Measurements from ENCODE around the gene MAP6D1.
A peak's percentile ranks its signal among the peaks of the same experiment; 100 is the strongest.

MAP6D1 gene

DNA sequence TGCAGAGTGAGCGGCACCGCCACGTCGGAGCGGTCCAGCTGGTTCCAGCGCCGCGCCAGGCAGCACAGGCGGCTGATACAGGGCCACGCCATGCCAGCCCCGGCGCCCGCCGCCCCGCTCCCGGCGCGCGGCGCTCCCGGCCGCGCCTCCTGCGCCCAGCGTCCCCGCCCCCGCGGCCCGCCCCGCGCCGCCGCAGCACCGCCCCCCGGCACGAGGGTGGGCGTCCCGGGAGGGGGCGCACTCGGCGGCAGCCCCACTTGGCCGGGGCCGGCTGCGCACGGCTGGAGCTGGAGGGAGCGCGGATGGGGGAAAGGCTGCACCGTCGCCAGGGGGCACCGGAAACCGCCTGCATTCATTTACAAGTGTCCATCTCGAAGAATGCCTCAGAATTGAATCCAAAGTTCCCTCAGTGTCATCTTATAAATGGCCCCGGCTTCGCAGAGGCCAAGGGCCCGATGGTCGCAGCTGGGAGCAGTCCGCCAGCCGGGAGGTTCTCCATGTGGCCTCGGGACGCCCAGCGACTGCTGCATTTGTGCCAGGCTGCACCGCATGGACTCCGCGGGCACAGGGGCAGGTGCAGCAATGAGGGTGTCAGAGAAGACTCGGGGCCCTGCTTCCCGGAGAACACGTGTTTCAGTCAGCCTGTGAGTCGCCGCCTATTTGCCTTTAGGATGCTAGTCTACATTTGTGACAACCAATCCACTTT, at the start of gene MAP6D1:
TSS of gene MAP6D1 (minus strand) at position 122 of the 706 bp plus-strand sequence. CDS start at position 92, 30 bp downstream.
- in situ Hi-C loops (cut with MboI; ENCODE audit: low pct_unique_long_range_greater_than_20kb, low sequenced_read_pairs, unreplicated experiment) = no loop called here
- TF ChIP-seq, protein P1, sequence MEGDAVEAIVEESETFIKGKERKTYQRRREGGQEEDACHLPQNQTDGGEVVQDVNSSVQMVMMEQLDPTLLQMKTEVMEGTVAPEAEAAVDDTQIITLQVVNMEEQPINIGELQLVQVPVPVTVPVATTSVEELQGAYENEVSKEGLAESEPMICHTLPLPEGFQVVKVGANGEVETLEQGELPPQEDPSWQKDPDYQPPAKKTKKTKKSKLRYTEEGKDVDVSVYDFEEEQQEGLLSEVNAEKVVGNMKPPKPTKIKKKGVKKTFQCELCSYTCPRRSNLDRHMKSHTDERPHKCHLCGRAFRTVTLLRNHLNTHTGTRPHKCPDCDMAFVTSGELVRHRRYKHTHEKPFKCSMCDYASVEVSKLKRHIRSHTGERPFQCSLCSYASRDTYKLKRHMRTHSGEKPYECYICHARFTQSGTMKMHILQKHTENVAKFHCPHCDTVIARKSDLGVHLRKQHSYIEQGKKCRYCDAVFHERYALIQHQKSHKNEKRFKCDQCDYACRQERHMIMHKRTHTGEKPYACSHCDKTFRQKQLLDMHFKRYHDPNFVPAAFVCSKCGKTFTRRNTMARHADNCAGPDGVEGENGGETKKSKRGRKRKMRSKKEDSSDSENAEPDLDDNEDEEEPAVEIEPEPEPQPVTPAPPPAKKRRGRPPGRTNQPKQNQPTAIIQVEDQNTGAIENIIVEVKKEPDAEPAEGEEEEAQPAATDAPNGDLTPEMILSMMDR (IDR thresholded peaks at IDR 0.05; ENCODE audit: extremely low read depth, insufficient read depth, missing control alignments) = peak; percentile 46
- peak; percentile 87 for DNase-seq (ENCODE audit: low spot score)

- no peak for DNase-seq (ENCODE audit: low spot score)
- TF ChIP-seq, protein P1 (IDR thresholded peaks at IDR 0.05; ENCODE audit: extremely low read depth, insufficient read depth, missing control alignments) = no peak
- in situ Hi-C loops (cut with MboI; ENCODE audit: low pct_unique_long_range_greater_than_20kb, low sequenced_read_pairs, unreplicated experiment) = no loop called here
Measured at GRCh38 chr3:183873914-183874313, 48.5 kb upstream of the MAP6D1 start.

GRCh38 chr3:183871541-183871940, 46.2 kb upstream of the MAP6D1 start:
- in situ Hi-C loops (cut with MboI; ENCODE audit: low pct_unique_long_range_greater_than_20kb, low sequenced_read_pairs, unreplicated experiment) = no loop called here
- TF ChIP-seq, protein P1 (IDR thresholded peaks at IDR 0.05; ENCODE audit: extremely low read depth, insufficient read depth, missing control alignments) = no peak
- DNase-seq (ENCODE audit: low spot score) = no peak

- TF ChIP-seq, protein P1 (IDR thresholded peaks at IDR 0.05; ENCODE audit: extremely low read depth, insufficient read depth, missing control alignments) = no peak
- in situ Hi-C loops (cut with MboI; ENCODE audit: low pct_unique_long_range_greater_than_20kb, low sequenced_read_pairs, unreplicated experiment) = no loop called here
- DNase-seq (ENCODE audit: low spot score) = no peak
Measured at GRCh38 chr3:183870563-183870962, 45.2 kb upstream of the MAP6D1 start.

DNA sequence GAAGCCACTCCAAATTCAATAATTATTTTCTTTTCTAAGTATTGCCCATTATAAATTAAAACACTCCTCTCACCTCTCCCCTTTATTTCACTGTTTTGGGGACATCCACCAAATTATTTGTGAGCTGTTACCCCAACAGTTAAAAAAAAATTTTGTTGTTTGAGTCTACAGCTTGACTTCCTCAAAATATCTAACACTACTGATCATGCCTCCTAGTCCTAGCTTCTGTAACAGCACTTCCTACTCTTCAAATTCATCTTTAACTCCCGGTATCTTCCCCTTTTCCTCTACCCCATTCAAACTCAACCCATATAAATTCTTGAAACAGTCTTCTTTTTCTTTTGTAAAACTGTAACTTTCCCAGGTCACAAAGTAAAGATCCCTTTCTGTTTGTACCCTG, 43.4 kb upstream of the MAP6D1 start:
- DNase-seq (ENCODE audit: low spot score) = no peak
- in situ Hi-C loops (cut with MboI; ENCODE audit: low pct_unique_long_range_greater_than_20kb, low sequenced_read_pairs, unreplicated experiment) = no loop called here
- TF ChIP-seq, protein P1 (IDR thresholded peaks at IDR 0.05; ENCODE audit: extremely low read depth, insufficient read depth, missing control alignments) = no peak

- in situ Hi-C loops (cut with MboI; ENCODE audit: low pct_unique_long_range_greater_than_20kb, low sequenced_read_pairs, unreplicated experiment) = no loop called here
- no peak for DNase-seq (ENCODE audit: low spot score)
- TF ChIP-seq, protein P1 (IDR thresholded peaks at IDR 0.05; ENCODE audit: extremely low read depth, insufficient read depth, missing control alignments) = no peak
Measured at GRCh38 chr3:183862610-183863009, 37.2 kb upstream of the MAP6D1 start.
